AG04450 (cell line): ENCODE results near the gene ETV5. TPM values are rescaled to one million over a fixed set of nuclear protein-coding genes. Genes with fewer than 3 reads are reported as not detected.
"Not testable (repeated sequence)": the region's sequence is repeated elsewhere in the genome, so short reads cannot be mapped to it uniquely, and the experiment has no call there.

Source experiments
- CTCF ChIA-PET: fragments of 300-600, 350-600 bp; formaldehyde crosslinking; extraction: SDS; loops from one replicate; lab custom pipeline; 2022; ENCODE audit warnings: antibody characterized with exemption, inconsistent platforms; lab: Charles Lee
- POLR2A ChIA-PET: fragments of 350-600 bp; formaldehyde crosslinking; extraction: SDS; loops from one replicate; lab custom pipeline; 2021; ENCODE audit warnings: antibody characterized with exemption, inconsistent platforms; lab: Yijun Ruan, JAX
- DNase-seq: peaks from one replicate; pipeline ENCODE4 v3.0.0-alpha.2; 2011; ENCODE audit warnings: low read depth, low spot score
- H3K27ac ChIP-seq: one replicate; pipeline ENCODE4 v1.5.1; 2012; ENCODE audit warnings: low read depth, low read length, control low read depth
- H3K27me3 ChIP-seq: one replicate; pipeline ENCODE4 v1.6.0; 2012; ENCODE audit warnings: low read length; ENCODE audit not compliant: control insufficient read depth, insufficient read depth
- H3K4me3 ChIP-seq: 2 replicates; pipeline ENCODE4 v1.5.1; 2011; ENCODE audit warnings: mild to moderate bottlenecking, low read depth, low read length, control low read depth
- H3K9me3 ChIP-seq: 2 replicates; pipeline ENCODE4 v1.5.1; 2012; ENCODE audit warnings: low read length; ENCODE audit not compliant: control insufficient read depth, insufficient read depth
- polyA plus RNA-seq: library from polyadenylated mRNA; depleted of rRNA; stranded (reverse); fragments of >200 nt; gene quantifications from 2 replicates; pipeline ENCODE4 v1.2.3, GENCODE V29; 2011
- TF ChIP-seq, protein P1 (sequence below): IDR thresholded peaks from 2 replicates; pipeline ENCODE4 v1.5.1; 2011; ENCODE audit warnings: low read depth, low read length, control low read depth, inconsistent platforms

Gene ETV5
- polyA plus RNA-seq, 1 experiment = 33.7 TPM

DNA sequence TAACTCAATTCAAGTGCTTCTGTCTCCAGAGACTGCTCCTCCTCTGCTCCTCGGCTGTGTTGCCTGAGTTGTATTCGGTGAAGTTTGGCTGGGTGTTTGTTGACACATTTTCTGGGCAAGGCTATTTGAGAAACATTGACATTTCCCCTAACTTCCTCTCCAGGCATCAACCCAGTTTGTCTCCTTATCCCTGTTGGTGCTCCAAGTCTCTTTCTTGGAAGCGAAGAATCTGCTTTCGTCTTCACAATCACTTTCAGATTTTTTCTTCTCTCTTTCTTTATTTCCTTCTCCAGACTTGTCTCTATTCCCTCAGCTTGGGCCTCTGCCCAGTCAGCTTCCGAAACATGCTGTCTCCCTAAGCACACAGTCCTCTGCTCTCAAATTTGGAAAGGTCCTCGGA, 84.7 kb downstream of the ETV5 start:
- H3K4me3 ChIP-seq = no peak overlapping the region

DNA sequence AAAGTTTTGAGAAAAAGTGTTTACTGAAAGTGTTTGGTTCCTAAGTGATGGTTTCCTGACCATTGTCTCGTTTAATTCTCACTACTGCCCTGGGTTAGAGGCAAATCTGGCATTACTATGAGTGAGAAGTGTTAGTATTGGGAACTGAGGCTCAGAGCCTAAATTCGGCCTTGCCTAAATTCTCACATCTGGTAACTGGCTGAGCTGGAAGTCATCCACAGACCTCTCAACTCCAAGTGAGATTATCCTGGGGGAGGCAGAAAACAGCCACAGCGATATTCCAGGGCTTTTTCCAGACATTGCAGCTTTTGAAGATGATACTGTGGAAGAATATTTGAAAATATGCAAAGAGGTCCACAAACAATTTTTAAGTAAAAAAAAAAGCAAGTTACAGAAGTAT, 86.0 kb downstream of the ETV5 start:
- no peak for DNase-seq
- ChIA-PET CTCF (interaction anchor here (0.8 kb wide), 1 partner anchor 82 kb away, joined by 5 read pairs; no protein-coding TSS in a partner anchor), POLR2A (no interaction called here)
- no peak overlapping the region for H3K27ac ChIP-seq
- H3K27me3 ChIP-seq = no peaks in the 10 kb centered on the region
- TF ChIP-seq, protein P1, sequence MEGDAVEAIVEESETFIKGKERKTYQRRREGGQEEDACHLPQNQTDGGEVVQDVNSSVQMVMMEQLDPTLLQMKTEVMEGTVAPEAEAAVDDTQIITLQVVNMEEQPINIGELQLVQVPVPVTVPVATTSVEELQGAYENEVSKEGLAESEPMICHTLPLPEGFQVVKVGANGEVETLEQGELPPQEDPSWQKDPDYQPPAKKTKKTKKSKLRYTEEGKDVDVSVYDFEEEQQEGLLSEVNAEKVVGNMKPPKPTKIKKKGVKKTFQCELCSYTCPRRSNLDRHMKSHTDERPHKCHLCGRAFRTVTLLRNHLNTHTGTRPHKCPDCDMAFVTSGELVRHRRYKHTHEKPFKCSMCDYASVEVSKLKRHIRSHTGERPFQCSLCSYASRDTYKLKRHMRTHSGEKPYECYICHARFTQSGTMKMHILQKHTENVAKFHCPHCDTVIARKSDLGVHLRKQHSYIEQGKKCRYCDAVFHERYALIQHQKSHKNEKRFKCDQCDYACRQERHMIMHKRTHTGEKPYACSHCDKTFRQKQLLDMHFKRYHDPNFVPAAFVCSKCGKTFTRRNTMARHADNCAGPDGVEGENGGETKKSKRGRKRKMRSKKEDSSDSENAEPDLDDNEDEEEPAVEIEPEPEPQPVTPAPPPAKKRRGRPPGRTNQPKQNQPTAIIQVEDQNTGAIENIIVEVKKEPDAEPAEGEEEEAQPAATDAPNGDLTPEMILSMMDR = no peak
- no peaks in the 10 kb centered on the region for H3K9me3 ChIP-seq
- H3K4me3 ChIP-seq = no peak overlapping the region

More for the DNA sequence above, 84.7 kb downstream of the ETV5 start:
- no peak for DNase-seq
- Histone ChIP-seq H3K27ac (no peak overlapping the region), H3K27me3 (no peaks in the 10 kb centered on the region), H3K9me3 (no peaks in the 10 kb centered on the region)
- ChIA-PET POLR2A (no interaction called here), CTCF (interaction anchor here (1.7 kb wide), 1 partner anchor 81 kb away, joined by 11 read pairs; no protein-coding TSS in a partner anchor)
- TF ChIP-seq, protein P1 = no peak

DNA sequence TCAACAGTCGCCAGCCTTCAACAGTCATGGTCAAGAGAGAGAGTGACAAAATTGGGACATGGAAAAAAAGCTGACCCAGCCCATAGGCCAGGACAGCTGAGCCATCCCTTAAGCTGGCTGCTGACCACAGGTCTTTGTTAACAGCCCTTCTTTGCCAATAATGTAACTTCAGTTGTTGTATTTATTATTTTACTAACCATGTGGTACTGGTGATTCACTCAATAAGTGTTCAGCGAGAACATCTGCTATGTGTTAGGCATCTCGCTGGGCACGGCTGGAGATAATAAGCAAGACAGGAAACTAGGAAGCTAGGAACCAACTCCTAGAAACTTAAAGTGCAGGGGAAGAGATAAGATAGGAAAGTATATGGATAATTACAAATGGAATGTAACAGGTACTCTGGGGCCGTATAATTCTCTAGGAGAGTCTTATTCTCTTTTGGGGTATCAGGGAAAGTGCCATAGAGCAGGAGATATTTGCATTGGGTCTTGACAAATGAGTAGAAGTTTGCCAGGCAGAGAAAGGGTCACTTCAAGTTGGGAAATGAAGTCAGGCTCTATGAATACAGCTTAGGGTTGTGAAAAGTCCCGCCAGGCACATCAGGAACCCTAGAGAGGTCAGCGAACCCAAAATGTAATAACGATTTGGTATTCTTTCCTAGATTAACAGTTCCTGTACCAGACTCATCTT, 87.1 kb downstream of the ETV5 start:
- Histone ChIP-seq H3K4me3 (no peak overlapping the region), H3K27me3 (no peaks in the 10 kb centered on the region), H3K9me3 (peaks cover 5% of the 10 kb centered on the region), H3K27ac (peak overlapping the region; percentile 79)
- ChIA-PET POLR2A (interaction anchor here (0.6 to 1.2 kb wide), 8 partner anchors 9 to 978 kb away, joined by 3 to 5 read pairs (median 4); no protein-coding TSS in a partner anchor), CTCF (interaction anchor here (0.5 to 1.0 kb wide), 3 partner anchors 44 to 1826 kb away, joined by 3 to 6 read pairs (median 5); no protein-coding TSS in a partner anchor)
- peak; percentile 85 for DNase-seq
- TF ChIP-seq, protein P1 = no peak

DNA sequence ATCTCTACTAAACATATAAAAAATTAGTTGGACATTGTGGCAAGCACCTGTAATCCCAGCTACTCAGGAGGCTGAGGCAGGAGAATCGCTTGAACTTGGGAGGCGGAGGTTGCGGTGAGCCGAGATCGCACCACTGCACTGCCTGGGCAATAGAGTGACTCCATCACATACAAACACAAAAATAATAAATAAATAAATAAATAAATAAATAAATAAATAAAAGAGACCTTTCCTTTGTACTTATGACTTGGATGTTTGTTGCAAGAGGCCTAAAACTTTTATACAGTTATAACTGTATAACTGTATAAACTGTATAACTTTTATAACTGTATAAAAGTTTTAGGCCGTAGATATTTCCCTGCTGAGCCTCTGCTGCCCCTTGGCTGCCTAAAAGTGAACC, 87.6 kb downstream of the ETV5 start:
- peak overlapping the region; percentile 79 for H3K27ac ChIP-seq
- DNase-seq, H3K4me3 ChIP-seq, H3K27me3 ChIP-seq, H3K9me3 ChIP-seq: not testable (repeated sequence)
- POLR2A ChIA-PET = interaction anchor here (0.6 to 1.2 kb wide), 6 partner anchors 8 to 979 kb away, joined by 3 to 5 read pairs (median 4); no protein-coding TSS in a partner anchor
- CTCF ChIA-PET = interaction anchor here (1.0 kb wide), 1 partner anchor 78 kb away, joined by 6 read pairs; no protein-coding TSS in a partner anchor

DNA sequence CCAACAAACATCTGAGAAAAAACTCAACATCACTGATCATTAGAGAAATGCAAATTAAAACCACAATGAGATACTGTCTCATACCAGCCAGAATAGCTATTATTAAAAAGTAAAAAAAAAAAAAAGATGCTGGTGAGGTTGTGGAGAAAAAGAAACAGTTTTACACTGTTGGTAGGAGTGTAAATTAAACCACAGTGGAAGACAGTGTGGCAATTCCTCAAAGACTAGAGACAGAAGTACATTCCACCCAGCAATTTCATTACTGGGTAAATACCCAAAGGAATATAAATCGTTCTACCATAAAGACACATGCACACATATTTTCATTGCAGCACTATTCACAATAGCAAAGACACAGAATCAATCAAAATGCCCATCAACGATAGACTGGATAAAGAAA, 89.6 kb downstream of the ETV5 start:
- CTCF ChIA-PET, H3K27ac ChIP-seq, DNase-seq, H3K4me3 ChIP-seq, H3K27me3 ChIP-seq, POLR2A ChIA-PET: not testable (repeated sequence)
- H3K9me3 ChIP-seq = peaks cover 11% of the 10 kb centered on the region

DNA sequence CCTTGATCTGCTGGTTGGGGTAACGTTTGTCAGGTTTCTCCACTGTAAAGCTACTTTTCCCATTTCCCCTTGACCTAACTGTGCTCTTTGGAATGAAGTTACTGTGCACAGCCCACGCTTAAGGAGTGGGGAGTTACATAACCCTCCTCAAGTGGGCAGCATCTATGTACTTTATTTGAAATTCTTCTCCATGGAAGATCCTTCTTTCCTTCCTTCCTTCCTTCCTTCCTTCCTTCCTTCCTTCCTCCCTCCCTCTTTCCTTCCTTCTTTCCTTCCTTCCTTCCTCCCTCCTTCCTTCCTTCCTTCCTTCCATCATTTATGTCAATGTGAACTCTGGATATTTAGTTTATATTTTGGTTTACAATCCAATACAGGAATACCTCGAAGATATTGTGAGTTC, 94.0 kb downstream of the ETV5 start:
- peaks cover 2% of the 10 kb centered on the region for H3K27me3 ChIP-seq
- ChIA-PET POLR2A (no interaction called here), CTCF (no interaction called here)
- DNase-seq = no peak
- no peak overlapping the region for H3K4me3 ChIP-seq
- H3K9me3 ChIP-seq = peaks cover 11% of the 10 kb centered on the region
- H3K27ac ChIP-seq = no peak overlapping the region
- TF ChIP-seq, protein P1 = no peak
